ENCODE results near the gene RBM6.

DNA sequence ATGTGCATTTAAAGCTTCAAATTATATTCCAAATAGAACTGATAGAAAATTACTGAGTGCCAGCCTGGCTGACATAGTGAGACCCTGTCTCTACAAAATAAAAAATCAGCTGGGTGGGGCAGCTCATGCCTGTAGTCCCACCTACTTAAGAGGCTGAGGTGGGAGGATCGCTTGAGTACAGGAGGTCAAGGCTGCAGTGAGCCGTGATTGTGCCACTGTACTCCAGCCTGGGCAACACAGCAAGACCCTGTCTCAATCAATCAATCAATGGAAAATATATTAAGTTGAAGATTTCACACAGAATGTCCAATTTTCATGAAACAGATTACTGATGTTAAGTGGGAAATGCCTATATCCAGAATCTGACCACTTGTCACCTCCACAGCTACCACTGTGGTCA, 14.5 kb upstream of the RBM6 start:
- TF ChIP-seq, protein P1, sequence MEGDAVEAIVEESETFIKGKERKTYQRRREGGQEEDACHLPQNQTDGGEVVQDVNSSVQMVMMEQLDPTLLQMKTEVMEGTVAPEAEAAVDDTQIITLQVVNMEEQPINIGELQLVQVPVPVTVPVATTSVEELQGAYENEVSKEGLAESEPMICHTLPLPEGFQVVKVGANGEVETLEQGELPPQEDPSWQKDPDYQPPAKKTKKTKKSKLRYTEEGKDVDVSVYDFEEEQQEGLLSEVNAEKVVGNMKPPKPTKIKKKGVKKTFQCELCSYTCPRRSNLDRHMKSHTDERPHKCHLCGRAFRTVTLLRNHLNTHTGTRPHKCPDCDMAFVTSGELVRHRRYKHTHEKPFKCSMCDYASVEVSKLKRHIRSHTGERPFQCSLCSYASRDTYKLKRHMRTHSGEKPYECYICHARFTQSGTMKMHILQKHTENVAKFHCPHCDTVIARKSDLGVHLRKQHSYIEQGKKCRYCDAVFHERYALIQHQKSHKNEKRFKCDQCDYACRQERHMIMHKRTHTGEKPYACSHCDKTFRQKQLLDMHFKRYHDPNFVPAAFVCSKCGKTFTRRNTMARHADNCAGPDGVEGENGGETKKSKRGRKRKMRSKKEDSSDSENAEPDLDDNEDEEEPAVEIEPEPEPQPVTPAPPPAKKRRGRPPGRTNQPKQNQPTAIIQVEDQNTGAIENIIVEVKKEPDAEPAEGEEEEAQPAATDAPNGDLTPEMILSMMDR (IDR thresholded peaks at IDR 0.05): no peak
- TF ChIP-seq POLR2AphosphoS5 (IDR thresholded peaks at IDR 0.05): no peak
- no peak for TF ChIP-seq POLR2A (IDR thresholded peaks at IDR 0.05)

Data from upper lobe of left lung (tissue), 4 donors.